HCT116 (cell line): ENCODE data around the gene SDK1. TPM values are rescaled to one million over a fixed set of nuclear protein-coding genes. Genes with fewer than 3 reads are reported as not detected.

ENCODE experiments used
- ATAC-seq: fragments of 200-7000 bp; cut with Tn5 transposase; 2 replicates; pipeline ENCODE4 v1.9.1; 2020; ENCODE audit warnings: mild to moderate bottlenecking, moderate library complexity
- BruUV-seq: library from RNA; stranded (reverse); fragments of 400-500 nt; replicated peaks from 2 replicates; lab custom pipeline; 2021; lab: Mats Ljungman, UMichigan
- CTCF ChIA-PET: fragments of 300-600 bp; sonication (Branson Sonifier 250); formaldehyde crosslinking; loops from one replicate; lab custom pipeline; 2021; ENCODE audit warnings: antibody characterized with exemption; lab: Charles Lee
- POLR2A ChIA-PET: fragments of 300-600, 350-600 bp; sonication (Branson Sonifier 250); formaldehyde crosslinking; loops from one replicate; lab custom pipeline; 2021; ENCODE audit warnings: antibody characterized with exemption; lab: Charles Lee
- RAD21 ChIA-PET, 2 experiments: fragments of 300-600 bp; sonication (Branson Sonifier 250); formaldehyde crosslinking; loops; one replicate each; lab custom pipeline; 2023; ENCODE audit warnings: low total read pairs in 2 of 2; ENCODE audit not compliant: uncharacterized antibody in 2 of 2, unreplicated experiment in 2 of 2, low non-redundant PET in 1 of 2; lab: Charles Lee
- DNase-seq: peaks from one replicate; pipeline ENCODE4 v3.0.0-alpha.2; 2010; ENCODE audit warnings: low read depth, low spot score
- H2AFZ ChIP-seq: fragments of 200-600 bp; shearing (Covaris generic), sonication (generic); 2 replicates; pipeline ENCODE4 v1.6.1; 2017; ENCODE audit warnings: low read depth, mixed run types, mixed read lengths, antibody characterized with exemption, low read length; ENCODE audit not compliant: poor library complexity, severe bottlenecking
- H3K27ac ChIP-seq: 2 replicates; pipeline ENCODE4 v1.5.1; 2012; ENCODE audit warnings: low read depth, low read length
- H3K27me3 ChIP-seq: fragments of 200-600 bp; sonication (generic); 2 replicates; pipeline ENCODE4 v1.6.1; 2016; ENCODE audit warnings: mixed run types, low read length, mixed read lengths; ENCODE audit not compliant: insufficient read depth
- H3K36me3 ChIP-seq, 2 experiments: fragments of 200-500 bp in 1 of 2; fragments of 200-600 bp in 1 of 2; sonication (Bioruptor generic) in 1 of 2; sonication (generic) in 1 of 2; 2 replicates each; pipeline versions ENCODE4 v1.5.1 to v1.6.1; 2014 to 2016; ENCODE audit warnings: low read length in 2 of 2, inconsistent platforms in 1 of 2, mixed read lengths in 1 of 2, mixed run types in 1 of 2; ENCODE audit not compliant: insufficient read depth in 2 of 2, control insufficient read depth in 1 of 2
- H3K4me1 ChIP-seq, 2 experiments: fragments of 200-600 bp in 1 of 2; sonication (generic) in 1 of 2; 2 replicates each; pipeline versions ENCODE4 v1.5.1 to v1.6.1; 2012 to 2017; ENCODE audit warnings: low read length in 2 of 2, inconsistent platforms in 1 of 2, mild to moderate bottlenecking in 1 of 2, mixed read lengths in 1 of 2, mixed run types in 1 of 2, moderate library complexity in 1 of 2; ENCODE audit not compliant: insufficient read depth in 2 of 2, control insufficient read depth in 1 of 2
- H3K4me2 ChIP-seq: fragments of 200-600 bp; sonication (generic); 2 replicates; pipeline ENCODE4 v1.6.1; 2017; ENCODE audit warnings: mixed run types, low read length, mixed read lengths
- H3K4me3 ChIP-seq, 2 experiments: fragments of 200-600 bp in 1 of 2; sonication (generic) in 1 of 2; replicated peaks in 1 of 2; 2 replicates each; pipeline ENCODE4 v1.5.1; 2011 to 2016; ENCODE audit warnings: low read length in 2 of 2, control low read depth in 1 of 2, low read depth in 1 of 2, mild to moderate bottlenecking in 1 of 2, mixed read lengths in 1 of 2, mixed run types in 1 of 2
- H3K79me2 ChIP-seq: fragments of 200-600 bp; sonication (generic); 2 replicates; pipeline ENCODE4 v1.6.1; 2017; ENCODE audit warnings: mild to moderate bottlenecking, mixed run types, low read length, moderate library complexity, mixed read lengths; ENCODE audit not compliant: insufficient read depth
- H3K9ac ChIP-seq: fragments of 200-600 bp; sonication (generic); 2 replicates; pipeline ENCODE4 v1.6.1; 2016; ENCODE audit warnings: low read length, mixed read lengths
- H3K9me2 ChIP-seq: fragments of 200-600 bp; sonication (generic), shearing (Covaris generic); 2 replicates; pipeline ENCODE4 v1.6.1; 2017; ENCODE audit warnings: mixed run types, mild to moderate bottlenecking, moderate library complexity; ENCODE audit not compliant: insufficient read depth
- H3K9me3 ChIP-seq, 2 experiments: fragments of 200-500 bp in 1 of 2; fragments of 200-600 bp in 1 of 2; sonication (Bioruptor generic) in 1 of 2; sonication (generic) in 1 of 2; 2 replicates each; pipeline ENCODE4 v1.6.1; 2014 to 2017; ENCODE audit warnings: low read length in 2 of 2, mixed read lengths in 2 of 2, inconsistent platforms in 1 of 2, low read depth in 1 of 2, mild to moderate bottlenecking in 1 of 2, mixed run types in 1 of 2, moderate library complexity in 1 of 2; ENCODE audit not compliant: control insufficient read depth in 1 of 2, insufficient read depth in 1 of 2
- H4K20me1 ChIP-seq: fragments of 200-600 bp; sonication (generic), shearing (Covaris generic); 2 replicates; pipeline ENCODE4 v1.6.1; 2017; ENCODE audit warnings: mixed run types, mild to moderate bottlenecking, moderate library complexity; ENCODE audit not compliant: insufficient read depth
- CBX3 ChIP-seq: IDR thresholded peaks from 2 replicates; pipeline ENCODE4 v1.6.1; 2012; ENCODE audit warnings: low read depth
- CEBPB ChIP-seq: IDR thresholded peaks from 2 replicates; pipeline ENCODE4 v1.6.1; 2012; ENCODE audit warnings: low read depth
- EGR1 ChIP-seq: IDR thresholded peaks from 2 replicates; pipeline ENCODE4 v1.6.1; 2012; ENCODE audit warnings: low read depth
- EZH2 ChIP-seq: fragments of 200-600 bp; sonication (generic); IDR thresholded peaks from 2 replicates; pipeline ENCODE4 v1.6.1; 2017; ENCODE audit warnings: antibody characterized with exemption, mixed run types
- POLR2A ChIP-seq: IDR thresholded peaks from 2 replicates; pipeline ENCODE4 v1.7.0; 2011; ENCODE audit warnings: borderline replicate concordance; ENCODE audit not compliant: insufficient read depth, insufficient read length; ENCODE audit errors: extremely low read depth
- RAD21 ChIP-seq: IDR thresholded peaks from 2 replicates; pipeline ENCODE4 v1.6.1; 2012; ENCODE audit warnings: low read depth, mild to moderate bottlenecking
- SP1 ChIP-seq: IDR thresholded peaks from 2 replicates; pipeline ENCODE4 v1.6.1; 2012; ENCODE audit warnings: low read depth
- TCF7L2 ChIP-seq: IDR thresholded peaks from 2 replicates; pipeline ENCODE4 v1.7.0; 2011; ENCODE audit warnings: borderline replicate concordance, inconsistent platforms; ENCODE audit not compliant: insufficient read depth, insufficient read length; ENCODE audit errors: extremely low read depth
- ZFX ChIP-seq: fragments of 450-650 bp; IDR thresholded peaks from 2 replicates; pipeline ENCODE4 v1.6.1; 2017
- intact Hi-C: fragments of 100-400 bp; cut with micrococcal nuclease; formaldehyde crosslinking; loops from 2 replicates; pipeline ENCODE4 v1.10.0; 2022
- total RNA-seq: library from RNA; stranded (reverse); gene quantifications from one replicate; pipeline ENCODE4 v1.2.1, GENCODE V29; 2021; ENCODE audit not compliant: unreplicated experiment
- TF ChIP-seq, protein P1 (sequence below), 3 experiments: fragments of 200-600 bp in 1 of 3; sonication (generic) in 1 of 3; IDR thresholded peaks in 2 of 3; conservative IDR thresholded peaks in 1 of 3; 2 replicates each; pipeline ENCODE4 v1.5.1; 2012 to 2017; ENCODE audit warnings: low read depth in 2 of 3, low read length in 2 of 3, antibody characterized with exemption in 1 of 3, borderline replicate concordance in 1 of 3, control low read depth in 1 of 3, mild to moderate bottlenecking in 1 of 3, mixed read lengths in 1 of 3, mixed run types in 1 of 3, moderate library complexity in 1 of 3; ENCODE audit not compliant: insufficient read depth in 1 of 3
- TF ChIP-seq, protein P2 (sequence below): IDR thresholded peaks from 2 replicates; pipeline ENCODE4 v1.6.1; 2012
- TF ChIP-seq, protein P3 (sequence below): IDR thresholded peaks from 2 replicates; pipeline ENCODE4 v1.6.1; 2012

The SDK1 gene
- total RNA-seq, 1 experiment from 2014 or later = 0.05 TPM

- Histone ChIP-seq H3K27me3 (peaks cover 6% of the 10 kb centered on the region; the same call in 1 of the 2 replicates), H3K36me3 (no peaks in the 10 kb centered on the region), H3K9me3 (no peaks in the 10 kb centered on the region; a peak in 1 of 4 replicates), H4K20me1 (no peaks in the 10 kb centered on the region), H3K9me2 (no peaks in the 10 kb centered on the region), H2AFZ (no peak overlapping the region), H3K9ac (no peak overlapping the region), H3K4me1 (no peaks in the 10 kb centered on the region), H3K27ac (no peak overlapping the region), H3K4me2 (no peak overlapping the region), H3K79me2 (no peaks in the 10 kb centered on the region), H3K4me3 (no peak overlapping the region)
- TF ChIP-seq POLR2A (no peak), RAD21 (no peak), TCF7L2 (no peak), ZFX (no peak), EGR1 (no peak), EZH2 (no peak), CBX3 (no peak), SP1 (no peak)
- TF ChIP-seq, protein P1, sequence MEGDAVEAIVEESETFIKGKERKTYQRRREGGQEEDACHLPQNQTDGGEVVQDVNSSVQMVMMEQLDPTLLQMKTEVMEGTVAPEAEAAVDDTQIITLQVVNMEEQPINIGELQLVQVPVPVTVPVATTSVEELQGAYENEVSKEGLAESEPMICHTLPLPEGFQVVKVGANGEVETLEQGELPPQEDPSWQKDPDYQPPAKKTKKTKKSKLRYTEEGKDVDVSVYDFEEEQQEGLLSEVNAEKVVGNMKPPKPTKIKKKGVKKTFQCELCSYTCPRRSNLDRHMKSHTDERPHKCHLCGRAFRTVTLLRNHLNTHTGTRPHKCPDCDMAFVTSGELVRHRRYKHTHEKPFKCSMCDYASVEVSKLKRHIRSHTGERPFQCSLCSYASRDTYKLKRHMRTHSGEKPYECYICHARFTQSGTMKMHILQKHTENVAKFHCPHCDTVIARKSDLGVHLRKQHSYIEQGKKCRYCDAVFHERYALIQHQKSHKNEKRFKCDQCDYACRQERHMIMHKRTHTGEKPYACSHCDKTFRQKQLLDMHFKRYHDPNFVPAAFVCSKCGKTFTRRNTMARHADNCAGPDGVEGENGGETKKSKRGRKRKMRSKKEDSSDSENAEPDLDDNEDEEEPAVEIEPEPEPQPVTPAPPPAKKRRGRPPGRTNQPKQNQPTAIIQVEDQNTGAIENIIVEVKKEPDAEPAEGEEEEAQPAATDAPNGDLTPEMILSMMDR (IDR thresholded peaks at IDR 0.05 in 2 of 3, conservative IDR thresholded peaks at IDR 0.05 in 1 of 3; ENCODE audit: borderline replicate concordance in 1 of 3, insufficient read depth in 1 of 3, low read depth in 2 of 3, low read length in 2 of 3) = no peak
- no TSS peak for BruUV-seq
- no peak for ATAC-seq
- ChIA-PET RAD21 (no interaction called here), POLR2A (no interaction called here), CTCF (no interaction called here)
- no peak for DNase-seq
- intact Hi-C loops = no loop called here
These were observed 329.0 kb downstream of the SDK1 start for GRCh38 chr7:3630081-3630480.

- H4K20me1 ChIP-seq = no peaks in the 10 kb centered on the region
- no TSS peak for BruUV-seq
- TF ChIP-seq, protein P2, sequence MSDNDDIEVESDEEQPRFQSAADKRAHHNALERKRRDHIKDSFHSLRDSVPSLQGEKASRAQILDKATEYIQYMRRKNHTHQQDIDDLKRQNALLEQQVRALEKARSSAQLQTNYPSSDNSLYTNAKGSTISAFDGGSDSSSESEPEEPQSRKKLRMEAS = no peak
- TF ChIP-seq, protein P3, sequence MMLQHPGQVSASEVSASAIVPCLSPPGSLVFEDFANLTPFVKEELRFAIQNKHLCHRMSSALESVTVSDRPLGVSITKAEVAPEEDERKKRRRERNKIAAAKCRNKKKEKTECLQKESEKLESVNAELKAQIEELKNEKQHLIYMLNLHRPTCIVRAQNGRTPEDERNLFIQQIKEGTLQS = no peak
- TF ChIP-seq ZFX = no peak
- TF ChIP-seq, protein P1 (IDR thresholded peaks at IDR 0.05 in 2 of 3, conservative IDR thresholded peaks at IDR 0.05 in 1 of 3; ENCODE audit: borderline replicate concordance in 1 of 3, insufficient read depth in 1 of 3, low read depth in 2 of 3, low read length in 2 of 3) = no peak
- no peak for TF ChIP-seq CEBPB
- TF ChIP-seq POLR2A = no peak
- no peak for TF ChIP-seq EZH2
- TF ChIP-seq EGR1 = no peak
- no peak for TF ChIP-seq TCF7L2
These were observed 333.3 kb downstream of the SDK1 start for GRCh38 chr7:3634396-3634795.

More at GRCh38 chr7:3634396-3634795, 333.3 kb downstream of the SDK1 start:
- Histone ChIP-seq H3K79me2 (no peaks in the 10 kb centered on the region), H3K4me2 (no peak overlapping the region), H3K4me1 (no peaks in the 10 kb centered on the region), H3K9ac (no peak overlapping the region), H3K9me2 (no peaks in the 10 kb centered on the region), H3K27ac (no peak overlapping the region), H3K4me3 (no peak overlapping the region), H3K36me3 (no peaks in the 10 kb centered on the region), H2AFZ (no peak overlapping the region), H3K27me3 (peaks cover 6% of the 10 kb centered on the region; the same call in 1 of the 2 replicates), H3K9me3 (no peaks in the 10 kb centered on the region; a peak in 1 of 4 replicates)
- ATAC-seq (no peak), DNase-seq (no peak)
- intact Hi-C loops = no loop called here
- ChIA-PET POLR2A (no interaction called here), RAD21 (no interaction called here), CTCF (no interaction called here)
